GM18502 (cell line): ENCODE measurements around the gene MATN3.

Source experiments
- ATAC-seq: cut with Tn5 transposase; IDR thresholded peaks from one replicate; pipeline ENCODE4 v1.9.1; 2021; ENCODE audit warnings: mild to moderate bottlenecking; ENCODE audit not compliant: unreplicated experiment, poor library complexity

Gene MATN3

DNA sequence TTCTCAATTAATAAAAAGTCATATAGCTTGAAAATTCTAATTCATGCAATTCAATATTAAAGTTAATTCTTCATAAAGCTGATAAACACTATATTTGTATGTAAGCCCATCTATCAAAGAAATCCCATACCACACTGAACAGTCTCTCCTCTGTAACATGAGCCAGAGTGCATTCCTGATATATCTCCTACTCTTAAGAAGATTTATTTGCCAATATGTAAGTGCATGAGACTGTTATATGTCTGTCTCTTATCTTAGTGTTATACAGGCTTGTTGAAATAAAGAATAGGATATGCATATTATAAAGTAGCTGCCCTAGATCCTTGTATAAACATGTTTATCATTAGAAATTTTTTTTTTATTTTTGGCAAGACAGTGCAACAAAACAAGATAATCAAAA lies 70.3 kb downstream of the MATN3 start:
- ATAC-seq, result no peak
